ENCODE results near the gene HAO2. TPM values are rescaled to one million over a fixed set of nuclear protein-coding genes. Genes with fewer than 3 reads are reported as not detected.

Gene HAO2
- total and polyA plus RNA-seq, 2 donors (not counting 3 experiments of a cell fraction or from before 2014, with no cell fraction given) = not detected

GRCh38 chr1:119416006-119416640 lies 47.5 kb downstream of the HAO2 start:
- Histone ChIP-seq H3K9me3 (replicated peaks; ENCODE audit: control insufficient read depth, insufficient read depth, low read length) (no peaks in the 10 kb centered on the region), H3K27ac (ENCODE audit: insufficient read depth, low read depth, low read length) (no peak overlapping the region), H3K4me3 (replicated peaks in 1 of 3; ENCODE audit: insufficient read depth in 1 of 3, low read depth in 1 of 3, low read length in 3 of 3) (no peak overlapping the region), H3K27me3 (ENCODE audit: control insufficient read depth in 2 of 2, insufficient read depth in 2 of 2, low read length in 2 of 2) (no peaks in the 10 kb centered on the region), H3K4me1 (ENCODE audit: control insufficient read depth, extremely low read depth, insufficient read depth, low read length) (no peaks in the 10 kb centered on the region), H3K79me2 (ENCODE audit: control insufficient read depth, insufficient read depth, low read length) (no peaks in the 10 kb centered on the region), H3K36me3 (ENCODE audit: control insufficient read depth in 2 of 2, extremely low read depth in 1 of 2, insufficient read depth in 2 of 2, low read length in 2 of 2) (no peaks in the 10 kb centered on the region), H3K9me1 (replicated peaks; ENCODE audit: control insufficient read depth, extremely low read depth, insufficient read depth, low read length) (no peaks in the 10 kb centered on the region), H3K9ac (replicated peaks; ENCODE audit: extremely low read depth, insufficient read depth, low read length) (no peak overlapping the region), H4K20me1 (replicated peaks; ENCODE audit: control insufficient read depth, extremely low read depth, insufficient read depth, low read length) (no peaks in the 10 kb centered on the region), H3K4me2 (ENCODE audit: insufficient read depth, low read length) (no peak overlapping the region), H2AFZ (ENCODE audit: low read depth, low read length) (no peak overlapping the region)
- intact Hi-C loops (cut with micrococcal nuclease) (no loop called here), dilution Hi-C loops (cut with MboI; ENCODE audit: extremely low pct_ligation_motif_present, low sequenced_read_pairs) (no loop called here)
- TF ChIP-seq CTCF (IDR thresholded peaks at IDR 0.05; ENCODE audit: extremely low read depth in 1 of 2, insufficient read depth in 1 of 2, low read depth in 1 of 2, low read length in 2 of 2) (no peak), EZH2 (IDR thresholded peaks at IDR 0.05; ENCODE audit: borderline replicate concordance, low read depth, low read length, severe bottlenecking) (no peak), MYC (IDR thresholded peaks at IDR 0.05; ENCODE audit: low read depth, low read length) (no peak), GATA2 (IDR thresholded peaks at IDR 0.05; ENCODE audit: insufficient read depth, insufficient read length, low read depth, low read length) (no peak), MAX (IDR thresholded peaks at IDR 0.05; ENCODE audit: insufficient read depth, insufficient read length) (no peak), POLR2A (IDR thresholded peaks at IDR 0.05; ENCODE audit: low read depth, low read length) (no peak), FOS (IDR thresholded peaks at IDR 0.05; ENCODE audit: borderline replicate concordance, insufficient read depth, low read length) (no peak)
- DNase-seq (ENCODE audit: low read depth, low spot score) (no peak), FAIRE-seq (no peak)
- ChIA-PET POLR2A (no interaction called here), CTCF (no interaction called here)
- BruUV-seq (replicated peaks) = no TSS peak

Data from endothelial cell of umbilical vein (primary cell).